ENCODE results near the gene NRDC. TPM values are rescaled to one million over a fixed set of nuclear protein-coding genes. Genes with fewer than 3 reads are reported as not detected.

NRDC gene
- total and polyA plus RNA-seq, 2 of the 8 experiments (the other 6 are each of a cell fraction or from before 2014, with no cell fraction given): 70.2 to 182 TPM

DNA sequence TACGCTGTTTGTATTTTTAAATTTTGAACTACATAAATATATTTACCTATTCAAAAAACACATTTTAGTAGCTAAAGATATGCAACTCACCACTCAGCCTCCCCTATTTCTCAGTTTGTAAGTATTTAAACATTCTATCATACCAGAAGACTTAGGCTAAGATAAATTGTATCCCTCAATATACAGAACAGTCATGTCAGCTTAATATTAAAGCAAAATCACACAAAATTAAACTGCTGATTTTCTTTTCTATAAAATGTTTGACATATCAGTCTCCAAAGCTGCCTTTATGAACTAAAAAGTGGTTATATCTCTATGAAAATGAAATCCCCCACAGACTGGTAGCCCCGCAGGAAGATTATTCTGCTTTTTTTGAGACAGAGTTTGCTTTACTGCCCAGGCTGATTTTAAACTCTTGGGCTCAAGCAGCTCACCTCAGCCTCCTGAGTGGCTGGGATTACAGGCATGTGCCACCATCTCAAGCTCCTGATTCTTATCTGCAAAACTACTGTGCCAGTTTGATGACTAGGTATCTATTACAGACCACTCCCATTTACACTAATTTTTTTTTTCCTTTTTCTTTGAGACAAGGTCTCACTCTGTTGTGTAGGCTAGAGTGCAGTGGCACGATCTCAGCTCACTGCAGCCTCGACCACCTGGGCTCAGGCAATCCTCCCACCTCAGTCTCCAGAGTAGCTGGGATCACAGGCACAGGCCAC lies 37.6 kb downstream of the NRDC start (continued):
- TF ChIP-seq, protein P1, sequence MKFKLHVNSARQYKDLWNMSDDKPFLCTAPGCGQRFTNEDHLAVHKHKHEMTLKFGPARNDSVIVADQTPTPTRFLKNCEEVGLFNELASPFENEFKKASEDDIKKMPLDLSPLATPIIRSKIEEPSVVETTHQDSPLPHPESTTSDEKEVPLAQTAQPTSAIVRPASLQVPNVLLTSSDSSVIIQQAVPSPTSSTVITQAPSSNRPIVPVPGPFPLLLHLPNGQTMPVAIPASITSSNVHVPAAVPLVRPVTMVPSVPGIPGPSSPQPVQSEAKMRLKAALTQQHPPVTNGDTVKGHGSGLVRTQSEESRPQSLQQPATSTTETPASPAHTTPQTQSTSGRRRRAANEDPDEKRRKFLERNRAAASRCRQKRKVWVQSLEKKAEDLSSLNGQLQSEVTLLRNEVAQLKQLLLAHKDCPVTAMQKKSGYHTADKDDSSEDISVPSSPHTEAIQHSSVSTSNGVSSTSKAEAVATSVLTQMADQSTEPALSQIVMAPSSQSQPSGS (IDR thresholded peaks at IDR 0.05; ENCODE audit: low read length): no peak
- TF ChIP-seq CEBPB (IDR thresholded peaks at IDR 0.05; ENCODE audit: low read depth, low read length) (no peak), HDAC6 (IDR thresholded peaks at IDR 0.05; ENCODE audit: low read depth, low read length) (no peak), CTBP2 (IDR thresholded peaks at IDR 0.05; ENCODE audit: borderline replicate concordance, insufficient read depth, insufficient read length, low read length) (no peak), JUN (IDR thresholded peaks at IDR 0.05; ENCODE audit: low read depth, low read length) (no peak), EP300 (IDR thresholded peaks at IDR 0.05; ENCODE audit: borderline replicate concordance in 1 of 2, low read depth in 2 of 2, low read length in 2 of 2) (no peak), CREB1 (IDR thresholded peaks at IDR 0.05) (no peak)
- TF ChIP-seq, protein P2, sequence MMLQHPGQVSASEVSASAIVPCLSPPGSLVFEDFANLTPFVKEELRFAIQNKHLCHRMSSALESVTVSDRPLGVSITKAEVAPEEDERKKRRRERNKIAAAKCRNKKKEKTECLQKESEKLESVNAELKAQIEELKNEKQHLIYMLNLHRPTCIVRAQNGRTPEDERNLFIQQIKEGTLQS (IDR thresholded peaks at IDR 0.05; ENCODE audit: insufficient read depth, low read depth, low read length): no peak

Measured in H1 (cell line).